Inflammatory macrophage treated with lipopolysaccharide for 4 hours (primary cell): ENCODE data around the gene FAM53A.
"Not testable (repeated sequence)": the region's sequence is repeated elsewhere in the genome, so short reads cannot be mapped to it uniquely, and the experiment has no call there.

Experiments
- DNase-seq: peaks from one replicate; pipeline ENCODE4 v3.0.0-alpha.2; 2020

FAM53A gene

DNA sequence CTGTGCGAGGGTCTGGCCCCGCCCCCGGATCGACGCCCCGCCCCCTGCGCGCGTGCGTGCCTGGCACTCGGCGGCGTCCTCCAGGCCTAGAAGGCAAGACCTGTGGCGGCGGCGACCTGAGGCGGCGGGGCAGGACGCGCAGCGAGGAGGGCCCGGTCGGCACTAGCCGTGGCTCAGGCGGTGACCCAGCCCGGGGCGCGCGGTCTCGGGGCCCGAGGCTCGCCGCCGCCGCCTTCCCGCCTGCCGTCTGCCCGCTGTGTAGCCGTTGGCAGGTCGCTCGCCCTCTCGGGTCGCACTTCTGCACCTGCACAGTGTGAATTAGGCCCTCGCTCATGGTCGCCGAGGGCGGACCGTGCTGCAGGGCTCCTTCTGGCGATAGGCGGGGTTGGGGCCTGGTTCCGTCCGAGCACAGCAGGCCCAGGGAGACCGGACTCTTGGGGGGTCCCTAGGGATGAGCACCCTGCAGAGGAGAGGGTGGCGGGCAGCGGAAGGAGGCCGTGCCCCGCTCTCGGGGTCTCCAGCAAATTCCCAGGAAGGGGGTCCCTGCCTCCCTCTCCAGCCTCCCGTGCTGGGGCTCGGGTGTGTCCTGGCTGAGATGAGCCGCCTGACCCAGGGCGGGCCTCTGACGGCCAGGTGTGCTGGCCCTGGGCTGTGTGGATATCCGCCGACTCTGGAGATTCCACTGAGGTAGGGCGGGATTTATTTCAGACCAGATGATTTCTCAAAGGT, 557 bp upstream of the FAM53A start:
- DNase-seq = no peak

DNA sequence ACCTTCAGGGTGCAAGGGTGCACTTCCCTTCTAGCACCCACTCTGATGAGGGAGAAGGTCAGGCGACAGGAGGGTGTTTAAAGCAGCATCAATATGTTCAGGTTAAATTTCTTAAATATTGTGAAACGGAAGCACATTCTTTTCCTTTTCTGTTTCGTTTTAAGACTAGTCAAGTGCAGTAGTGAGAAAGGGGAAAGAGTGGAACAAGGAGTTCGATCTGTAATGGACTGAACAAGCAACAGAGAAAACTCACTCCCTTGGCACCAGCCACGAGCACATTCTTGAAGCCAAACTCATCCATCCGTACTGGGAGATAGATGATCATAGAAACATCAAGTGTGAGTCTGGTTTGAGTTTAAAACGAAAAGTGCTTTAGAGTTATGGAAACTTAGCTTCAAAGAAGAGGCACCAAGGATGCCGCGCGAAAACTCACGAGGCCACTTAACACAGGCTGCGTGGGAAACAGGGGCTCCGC, 815 bp downstream of the FAM53A start:
- peak; percentile 36 for DNase-seq

DNA sequence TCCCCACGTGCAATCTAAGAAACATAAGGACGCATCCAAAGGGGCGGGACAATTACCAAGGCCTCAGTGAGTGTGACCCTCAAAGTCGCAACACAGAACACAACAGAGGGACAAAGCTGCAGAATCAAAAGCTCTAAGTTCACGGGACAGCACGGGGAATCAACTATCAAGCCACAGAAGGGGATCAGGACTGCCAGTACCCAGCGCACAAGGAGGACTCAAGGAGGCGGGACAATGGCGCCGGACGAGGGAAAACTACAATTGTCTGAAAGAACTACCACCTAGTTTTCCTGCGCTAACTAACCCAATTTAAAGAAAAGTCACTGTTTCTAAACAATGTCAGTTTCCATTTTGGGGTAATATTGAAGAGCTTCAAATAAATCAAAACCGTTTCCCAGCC, 1.3 kb downstream of the FAM53A start:
- no peak for DNase-seq

DNA sequence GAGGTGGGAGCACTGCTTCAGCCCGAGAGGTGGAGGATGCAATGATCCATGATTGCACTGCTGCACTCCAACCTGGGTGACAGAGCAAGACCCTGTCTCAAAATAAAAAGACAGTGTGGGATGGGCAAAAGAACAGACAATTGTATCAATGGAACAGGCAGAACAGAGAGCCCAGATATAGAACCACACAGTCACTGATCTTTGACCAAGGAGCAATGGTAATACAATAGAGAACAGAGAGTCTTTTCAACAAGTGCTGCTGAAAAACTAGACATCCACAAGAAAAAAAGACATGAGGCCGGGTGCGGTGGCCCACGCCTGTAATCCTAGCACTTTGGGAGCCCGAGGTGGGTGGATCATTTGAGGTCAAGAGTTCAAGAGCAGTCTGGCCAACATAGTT, 5.9 kb downstream of the FAM53A start:
- no peak for DNase-seq

DNA sequence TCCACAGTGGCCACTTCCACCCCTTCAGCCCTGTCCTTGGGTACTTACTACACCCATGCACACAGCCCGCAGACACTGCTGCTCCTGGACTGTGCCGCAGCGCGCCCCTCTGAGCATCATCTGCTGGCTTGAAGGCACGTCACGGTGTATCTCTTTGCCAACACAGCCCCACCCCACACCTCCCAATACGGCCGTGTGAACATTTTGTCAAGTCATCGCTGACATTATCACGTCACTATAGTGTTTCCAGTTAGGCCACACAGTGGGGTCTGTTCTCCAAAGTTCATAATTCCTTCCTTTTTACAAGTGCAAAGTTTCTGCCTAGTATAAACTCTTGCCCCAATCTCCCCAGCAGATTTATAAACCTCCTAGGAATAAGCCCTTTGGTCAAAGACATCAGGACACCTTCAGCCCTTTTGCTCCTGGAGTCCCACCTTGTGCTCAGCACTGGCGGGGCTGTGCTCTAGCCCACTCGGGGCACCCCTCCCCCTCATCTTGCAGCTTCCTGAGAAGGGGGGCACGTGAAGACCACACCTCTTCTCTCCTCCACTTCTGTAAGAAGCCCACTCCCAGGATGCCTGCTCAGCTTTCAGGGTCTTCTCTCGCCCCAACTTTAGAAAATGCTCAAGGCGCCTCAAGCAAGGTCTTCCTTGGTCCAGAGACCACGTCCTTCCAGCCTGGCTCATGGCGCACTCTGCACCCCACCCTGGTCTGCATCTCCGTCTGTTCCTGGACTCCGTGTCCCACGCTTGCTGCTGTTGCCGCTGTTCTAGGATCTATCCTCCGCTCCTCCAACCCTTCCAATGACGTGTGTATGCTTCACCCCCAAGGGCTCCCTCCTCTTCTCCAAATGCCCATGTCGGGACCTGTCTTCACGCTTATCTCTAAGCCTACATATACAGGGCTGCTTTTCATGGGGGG, 7.2 kb downstream of the FAM53A start:
- DNase-seq = no peak

DNA sequence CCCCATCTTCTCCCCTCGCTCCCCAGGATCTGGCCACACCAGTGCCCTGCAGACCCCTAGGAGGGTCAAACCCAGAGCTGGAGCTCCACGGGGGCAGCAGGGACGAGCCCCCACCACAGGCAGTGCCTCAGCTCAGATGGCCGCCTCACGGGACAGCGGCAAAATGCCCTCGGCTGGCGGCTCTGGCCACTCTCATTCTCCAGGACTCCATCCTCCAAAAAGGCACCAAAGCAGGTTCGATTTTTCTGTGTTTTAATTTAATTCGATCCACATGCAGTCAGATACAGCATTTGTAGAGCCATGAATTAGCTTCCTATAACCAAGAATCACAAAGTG, 8.3 kb downstream of the FAM53A start:
- DNase-seq = no peak

DNA sequence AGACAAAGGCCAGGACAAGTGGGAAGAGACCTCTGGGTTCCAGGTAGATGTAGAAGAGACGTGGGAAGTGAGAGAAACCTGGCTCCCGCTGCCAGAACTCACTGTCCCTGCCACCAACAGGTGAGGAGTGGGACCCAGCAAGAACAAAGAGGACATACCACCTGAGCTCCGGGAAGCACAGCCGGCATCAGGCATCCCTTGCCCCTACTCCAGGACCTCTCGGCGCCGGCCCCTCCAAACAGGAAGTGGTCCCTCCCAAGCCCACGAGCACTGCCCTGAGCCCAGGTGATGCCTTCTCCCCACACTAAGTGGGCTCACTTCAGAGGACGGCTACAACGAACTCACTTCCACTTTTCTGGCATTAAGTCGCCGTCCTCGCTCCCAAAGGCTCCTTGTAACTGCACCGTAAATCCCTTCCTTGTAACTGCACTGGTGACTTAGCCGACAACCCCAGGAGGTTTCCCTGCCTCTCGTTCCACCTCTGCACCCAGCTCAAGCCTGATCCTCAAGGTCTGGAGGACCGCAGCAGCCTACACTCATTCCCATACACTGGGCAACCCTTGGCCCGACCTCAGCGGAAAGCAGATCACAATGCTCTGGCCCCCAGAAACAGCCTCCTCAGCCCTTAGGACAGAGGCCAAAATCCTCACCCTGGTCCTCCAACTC, 8.8 kb downstream of the FAM53A start:
- no peak for DNase-seq

DNA sequence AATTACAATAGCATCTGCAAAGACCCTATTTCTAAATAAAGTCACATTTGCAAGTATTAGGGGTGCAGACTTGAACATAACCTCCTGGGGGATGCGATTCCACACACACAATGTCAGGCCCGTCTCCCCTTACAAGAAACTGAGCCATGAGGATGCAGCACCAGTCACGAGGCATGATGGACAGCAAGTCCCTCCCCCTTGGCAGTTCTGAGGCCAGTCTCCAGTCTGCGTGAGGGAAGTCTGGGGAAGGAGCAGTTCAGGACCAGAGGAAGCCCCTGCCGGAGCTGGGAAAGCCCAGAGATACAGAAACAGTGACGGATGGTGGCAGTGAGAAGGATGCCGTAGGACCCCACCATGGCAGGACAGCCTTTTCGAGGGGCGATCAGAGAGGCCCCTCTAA, 9.4 kb downstream of the FAM53A start:
- DNase-seq = no peak

DNA sequence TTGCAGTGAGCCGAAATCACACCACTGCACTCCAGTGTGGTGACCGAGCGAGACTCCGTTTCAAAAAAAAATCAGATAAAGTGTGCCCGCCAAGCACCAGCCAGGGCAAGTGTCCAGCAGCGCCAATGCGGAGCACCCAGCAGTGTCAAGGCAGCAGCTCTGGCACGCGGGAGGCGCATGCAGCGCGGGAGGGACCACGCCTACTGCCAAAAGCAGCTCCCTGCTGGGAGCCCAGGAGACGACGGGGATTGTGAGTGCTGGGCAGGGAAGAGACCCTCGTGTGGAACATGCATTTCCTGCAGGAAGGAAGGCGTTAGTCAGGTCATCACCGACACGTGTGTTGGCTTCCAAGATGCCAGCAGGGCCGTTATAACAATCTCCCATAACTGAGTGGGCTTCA, 10.4 kb downstream of the FAM53A start:
- no peak for DNase-seq

DNA sequence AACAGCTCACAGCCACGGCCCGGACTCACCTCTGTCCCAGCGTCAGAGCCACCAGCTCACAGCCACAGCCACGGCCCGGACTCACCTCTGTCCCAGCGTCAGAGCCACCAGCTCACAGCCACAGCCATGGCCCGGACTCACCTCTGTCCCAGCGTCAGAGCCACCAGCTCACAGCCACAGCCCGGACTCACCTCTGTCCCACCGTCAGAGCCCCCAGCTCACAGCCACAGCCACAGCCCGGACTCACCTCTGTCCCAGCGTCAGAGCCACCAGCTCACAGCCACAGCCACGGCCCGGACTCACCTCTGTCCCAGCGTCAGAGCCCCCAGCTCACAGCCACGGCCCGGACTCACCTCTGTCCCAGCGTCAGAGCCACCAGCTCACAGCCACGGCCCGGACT, 13.1 kb downstream of the FAM53A start:
- DNase-seq = not testable (repeated sequence)

DNA sequence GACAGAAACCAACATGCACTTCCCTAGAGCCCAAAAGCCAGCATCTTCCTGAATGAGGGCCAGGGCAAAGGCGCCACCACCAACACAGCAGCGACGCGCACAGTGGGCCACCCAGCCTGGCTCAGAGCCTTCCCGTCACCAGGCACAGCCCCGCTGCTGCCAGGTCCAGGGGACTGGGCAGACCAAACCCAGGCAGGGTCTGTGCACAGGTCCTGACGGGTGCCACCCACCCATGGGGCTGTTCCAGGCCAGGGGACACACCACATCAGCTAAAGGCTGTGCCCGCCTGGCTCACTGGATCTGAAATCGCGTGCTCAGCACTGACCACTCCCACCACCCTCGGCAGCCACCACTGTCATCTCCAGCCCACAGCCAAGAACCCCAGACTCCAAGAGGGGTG, 13.8 kb downstream of the FAM53A start:
- DNase-seq = no peak

DNA sequence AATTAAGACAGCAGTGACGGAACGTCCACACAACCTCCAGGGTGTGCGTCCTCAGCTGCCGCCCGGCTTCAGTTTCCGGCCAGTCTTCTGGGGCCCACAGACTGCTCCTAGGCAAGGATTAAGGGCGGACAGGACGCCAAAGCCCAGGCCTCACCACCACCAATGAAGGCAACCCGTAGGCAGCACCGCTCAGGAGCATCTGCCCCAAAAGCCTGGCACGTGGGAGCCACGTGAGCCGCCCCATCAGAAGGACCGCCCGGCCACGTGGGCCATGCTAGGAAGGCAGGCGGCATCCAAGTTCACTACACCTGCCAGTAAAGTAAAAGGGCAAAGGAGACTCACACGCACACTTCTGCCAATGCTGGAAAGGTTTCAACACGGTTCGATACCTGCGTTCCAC, 14.3 kb downstream of the FAM53A start:
- DNase-seq = no peak

DNA sequence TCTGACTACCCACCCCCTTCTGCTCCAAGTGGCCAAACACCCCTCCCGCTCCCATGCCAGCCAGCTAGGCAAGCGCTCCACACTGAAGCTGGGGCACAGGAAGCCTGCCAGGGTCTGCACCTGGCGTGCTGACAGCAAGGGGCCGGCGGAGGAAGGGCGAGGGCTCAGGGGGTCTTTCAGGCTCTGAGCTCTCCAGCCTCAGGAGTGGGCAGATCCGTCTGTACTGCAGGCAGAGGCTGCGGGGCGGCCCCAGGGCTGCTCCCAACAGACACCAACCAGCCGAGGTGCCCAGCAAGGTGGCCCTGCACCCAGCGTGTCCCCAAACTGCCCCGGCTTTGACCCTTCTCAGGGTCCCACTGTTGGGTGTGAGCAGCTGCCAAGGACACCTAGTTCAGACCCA, 14.8 kb downstream of the FAM53A start:
- no peak for DNase-seq

DNA sequence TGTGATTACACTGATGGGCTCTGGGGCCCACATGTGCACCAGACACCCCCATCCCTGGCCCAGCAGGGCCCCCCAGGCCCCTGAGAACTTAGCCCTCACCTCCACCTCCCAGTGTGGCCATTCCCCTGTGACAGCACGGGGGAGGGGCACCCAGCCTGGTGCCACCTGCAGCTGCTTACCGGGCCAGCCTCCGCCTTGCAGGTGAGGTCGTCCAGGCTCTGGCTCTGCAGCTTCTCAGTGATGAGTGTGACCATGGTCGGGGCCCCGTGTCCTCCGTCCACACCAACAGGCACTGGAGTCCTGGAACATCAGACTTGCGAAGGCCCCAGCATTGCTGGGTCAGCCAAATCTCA, 15.6 kb downstream of the FAM53A start:
- no peak for DNase-seq

DNA sequence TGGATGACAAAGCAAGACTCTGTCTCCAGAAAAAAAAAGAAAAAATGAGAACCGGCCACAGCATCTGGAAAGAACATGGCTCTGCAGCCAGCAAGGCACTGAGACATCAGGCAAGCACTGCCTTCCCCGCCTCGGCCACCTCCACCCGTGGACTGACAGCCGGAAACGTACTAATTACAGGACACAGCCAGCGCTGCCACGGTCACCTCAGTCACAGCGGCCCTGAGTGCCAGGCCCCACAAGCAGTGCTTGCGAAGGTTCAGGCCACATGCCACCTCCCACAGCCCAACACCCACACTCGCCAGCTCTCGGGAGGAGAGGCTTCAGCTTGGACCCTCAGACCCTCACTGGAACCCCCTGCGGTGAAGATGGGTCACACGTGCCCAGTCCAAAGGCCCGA, 16.8 kb downstream of the FAM53A start:
- DNase-seq = no peak

DNA sequence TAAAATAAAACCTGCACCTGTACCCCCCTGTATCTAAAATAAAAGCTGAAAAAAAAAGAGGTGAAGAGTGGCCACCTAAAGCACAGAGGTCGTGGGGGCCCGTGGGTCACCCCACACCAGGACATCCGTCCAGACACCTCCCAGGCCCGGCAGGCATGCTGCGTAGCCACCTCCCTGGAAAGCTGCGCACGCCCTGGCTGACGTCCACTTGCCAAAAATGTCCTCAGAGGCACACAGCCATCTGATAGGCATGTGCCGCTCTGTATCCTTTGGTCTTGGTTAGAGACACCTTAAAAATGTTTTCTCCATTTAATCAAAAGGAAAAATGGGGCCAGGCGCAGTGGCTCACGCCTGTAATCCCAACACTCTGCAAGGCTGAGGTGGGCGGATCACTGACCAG, 17.7 kb downstream of the FAM53A start:
- no peak for DNase-seq

DNA sequence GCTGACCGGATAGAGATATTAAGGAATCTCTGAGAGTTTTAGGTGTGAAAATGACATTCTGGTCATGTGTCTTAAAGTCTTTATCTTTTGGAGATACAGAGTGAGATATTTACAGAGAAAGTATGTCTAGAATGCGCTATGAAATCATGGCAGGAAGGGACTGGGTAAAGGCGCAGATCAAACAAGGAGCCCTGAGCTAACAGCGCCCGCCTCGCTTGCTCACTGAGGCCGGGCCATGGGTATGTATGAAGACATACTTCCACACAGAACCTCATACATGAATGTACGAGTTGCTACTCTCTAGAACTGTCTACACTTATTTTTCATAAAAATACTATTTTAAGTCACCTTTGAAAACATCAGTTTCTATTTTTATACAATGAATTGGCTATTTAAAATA, 20.0 kb downstream of the FAM53A start:
- DNase-seq = no peak

DNA sequence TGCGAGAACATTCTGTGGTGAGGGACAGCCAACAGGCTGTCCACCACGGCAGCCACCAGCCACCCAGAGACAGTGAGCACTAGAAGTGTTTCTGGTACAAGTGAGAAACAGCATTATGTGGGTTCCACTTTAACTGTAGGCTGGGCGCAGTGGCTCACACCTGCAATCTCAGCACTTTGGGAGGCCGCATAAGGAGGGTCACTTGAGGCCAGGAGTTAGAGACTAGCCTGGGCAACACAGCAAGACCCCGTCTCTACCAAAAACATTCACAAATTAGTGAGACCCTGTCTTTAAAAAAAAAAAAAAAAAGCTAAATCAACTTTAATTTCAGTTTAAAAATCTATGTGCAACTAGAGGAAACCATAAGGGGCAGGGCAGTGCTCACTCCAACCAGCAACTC, 20.6 kb downstream of the FAM53A start:
- no peak for DNase-seq

DNA sequence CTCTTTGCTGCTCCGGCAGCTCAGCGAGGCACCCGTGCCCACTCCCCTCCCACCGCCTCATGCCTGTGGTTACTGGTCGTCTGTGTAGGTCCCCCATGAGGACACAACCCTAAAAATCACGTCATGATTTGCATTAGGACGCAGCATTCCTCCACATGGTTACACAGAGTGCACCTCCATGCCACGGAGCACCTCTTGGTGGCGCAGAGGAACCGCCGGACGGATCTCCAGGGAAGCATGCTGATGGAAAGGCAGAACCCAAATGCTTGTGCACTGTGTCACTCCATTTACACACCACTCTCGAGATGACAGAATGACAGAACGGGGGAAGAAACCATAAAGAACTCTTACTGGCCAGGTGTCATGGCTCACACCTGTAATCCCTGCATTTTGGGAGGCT, 22.4 kb downstream of the FAM53A start:
- DNase-seq = no peak

DNA sequence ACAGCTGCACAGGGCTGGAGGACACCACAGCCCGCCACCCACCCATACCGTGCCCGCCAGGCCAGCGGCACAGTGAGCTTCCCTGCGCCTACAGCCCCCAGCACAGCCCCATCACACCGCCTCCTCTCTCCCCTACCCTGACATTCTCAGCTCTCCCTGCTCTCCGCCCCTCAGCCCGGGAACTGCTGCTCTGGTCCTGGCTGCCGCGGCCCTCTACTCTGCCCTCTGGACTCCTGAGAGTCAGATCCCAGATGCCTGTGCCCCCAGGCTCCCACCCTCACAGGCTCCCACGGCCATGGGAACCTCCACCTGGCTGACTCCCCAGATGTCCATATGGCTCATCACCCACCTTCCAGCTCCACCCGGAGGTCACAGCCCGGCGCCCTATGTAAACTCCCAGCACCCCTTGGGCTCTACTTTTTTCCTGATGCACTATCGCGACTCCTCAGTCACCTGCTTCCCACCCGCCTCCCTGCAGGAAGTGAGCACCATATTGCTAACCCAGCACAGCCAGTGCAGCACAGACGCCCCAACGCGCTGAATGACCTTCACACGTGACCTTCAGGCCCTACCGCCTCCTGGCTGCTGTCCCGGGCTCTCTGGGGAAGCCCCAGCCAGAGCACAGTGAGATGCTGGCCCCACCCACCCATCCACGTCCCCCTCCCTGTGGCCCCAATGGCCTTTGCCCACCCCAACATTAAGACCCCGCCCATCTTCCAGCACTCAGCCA, 23.0 kb downstream of the FAM53A start:
- DNase-seq = no peak

DNA sequence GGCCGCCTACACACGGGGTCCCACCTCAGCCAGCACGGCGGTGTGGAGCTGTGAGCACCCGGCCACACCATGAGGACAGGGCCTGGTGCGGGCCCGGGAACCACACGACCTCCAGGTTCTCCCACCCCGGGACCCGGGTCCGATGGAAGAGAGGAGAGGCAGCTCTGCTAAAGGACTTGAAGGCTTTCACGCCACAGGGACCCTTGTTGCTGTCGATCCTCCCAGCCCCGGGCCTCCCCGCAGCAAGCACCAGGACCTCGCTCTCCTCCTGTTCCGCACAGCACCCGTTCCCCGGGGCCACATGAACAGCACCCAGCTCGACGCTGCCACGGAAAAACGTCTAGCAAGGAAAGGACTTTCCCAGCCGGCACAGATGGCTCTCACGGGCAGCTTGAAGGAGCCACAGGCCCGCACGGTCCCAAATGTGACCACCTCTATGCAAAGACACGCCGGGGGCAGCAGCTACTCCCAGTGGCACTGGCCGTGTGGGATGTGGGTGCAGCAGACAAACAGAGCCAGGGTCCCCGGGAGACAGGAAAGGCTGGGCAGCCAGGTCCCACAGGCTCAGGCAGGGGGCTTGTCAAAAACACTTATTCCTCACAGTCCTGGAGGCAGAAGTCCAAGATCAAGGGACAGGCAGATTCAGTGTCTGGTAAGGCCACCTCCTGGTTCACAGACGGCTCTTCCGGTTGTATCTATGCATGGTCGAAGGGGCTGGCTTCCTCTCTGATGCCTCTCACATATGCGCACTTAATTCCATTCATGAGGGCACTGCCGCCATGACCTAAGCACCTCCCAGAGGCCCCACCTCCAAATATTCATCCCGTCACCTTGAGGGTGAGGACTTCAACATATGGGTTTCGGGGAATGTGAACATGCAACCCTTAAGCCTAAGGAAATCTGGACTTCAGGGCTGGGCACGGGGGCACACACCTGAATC, 24.7 kb downstream of the FAM53A start:
- DNase-seq = no peak

DNA sequence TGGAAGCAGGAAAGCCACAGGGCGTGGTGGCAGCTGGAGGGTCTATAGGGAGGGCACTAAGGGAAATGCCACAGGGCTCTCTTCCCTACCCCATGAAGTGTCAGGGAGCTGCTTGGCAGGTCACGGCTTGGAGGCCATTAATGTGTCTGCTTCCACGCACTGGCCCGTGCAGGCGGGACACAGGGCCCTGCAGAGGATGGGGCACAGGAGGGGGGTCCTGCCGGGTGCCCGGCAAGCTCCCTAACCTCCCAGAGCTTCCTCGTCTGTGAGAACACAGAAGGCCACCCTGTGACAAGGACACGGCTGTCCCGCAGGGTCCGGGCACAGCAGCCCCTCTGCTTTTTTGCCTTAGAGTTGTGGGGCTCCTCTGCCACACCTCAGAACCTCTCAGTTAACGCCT, 25.5 kb downstream of the FAM53A start:
- no peak for DNase-seq
